Measurements from ENCODE around the gene ABCG2.

ABCG2 gene

DNA sequence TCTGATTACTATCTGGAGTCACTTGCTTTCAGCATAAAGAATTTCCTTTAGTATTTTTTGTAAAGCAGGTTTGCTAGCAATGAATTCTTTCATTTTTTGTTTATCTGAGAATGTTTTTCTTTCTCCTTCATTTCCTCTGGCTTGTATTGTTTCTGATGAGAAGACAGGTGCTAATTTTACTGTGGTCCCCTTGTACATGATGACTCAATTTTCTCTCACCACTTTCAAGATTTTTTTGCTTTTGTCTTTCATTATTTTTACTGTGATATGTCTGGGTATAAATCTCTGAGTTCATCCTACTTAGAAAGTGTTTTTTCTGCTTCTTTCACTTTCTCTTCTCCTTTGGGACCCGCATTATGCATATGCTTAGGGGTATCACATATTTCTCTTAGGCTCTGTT, 88.4 kb downstream of the ABCG2 start:
- no peak for DNase-seq

GRCh38 chr4:88064410-88064809, 94.0 kb downstream of the ABCG2 start:
- DNase-seq, result no peak

DNA sequence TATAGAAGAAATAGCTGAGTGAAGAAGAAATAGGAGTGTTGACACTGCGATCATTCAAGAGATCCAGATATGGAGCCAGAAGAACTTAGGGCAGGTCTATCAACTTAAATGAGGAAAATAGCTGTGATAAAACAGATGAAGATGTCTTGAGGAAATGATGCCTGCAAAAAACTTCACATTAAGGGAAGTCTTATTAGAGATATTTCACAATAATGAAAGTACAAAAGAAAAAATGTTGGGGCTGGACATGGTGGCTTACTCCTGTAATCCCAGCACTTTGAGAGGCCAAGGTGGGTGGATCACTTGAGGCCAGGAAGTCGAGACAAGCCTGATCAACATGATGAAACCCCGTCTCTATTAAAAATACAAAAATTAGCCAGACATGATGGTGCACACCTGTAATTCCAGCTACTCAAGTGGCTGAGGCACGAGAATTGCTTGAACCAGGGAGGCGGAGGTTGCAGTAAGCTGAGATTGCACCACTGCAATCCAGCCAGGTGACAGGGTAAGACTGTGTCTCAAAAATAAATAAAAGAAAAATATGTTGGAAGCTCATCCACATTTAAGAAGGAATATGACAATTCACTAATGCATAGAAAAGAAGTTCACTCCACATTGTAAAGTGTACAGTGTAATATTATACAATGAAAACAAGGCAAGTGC, 94.7 kb downstream of the ABCG2 start:
- DNase-seq, result no peak

DNA sequence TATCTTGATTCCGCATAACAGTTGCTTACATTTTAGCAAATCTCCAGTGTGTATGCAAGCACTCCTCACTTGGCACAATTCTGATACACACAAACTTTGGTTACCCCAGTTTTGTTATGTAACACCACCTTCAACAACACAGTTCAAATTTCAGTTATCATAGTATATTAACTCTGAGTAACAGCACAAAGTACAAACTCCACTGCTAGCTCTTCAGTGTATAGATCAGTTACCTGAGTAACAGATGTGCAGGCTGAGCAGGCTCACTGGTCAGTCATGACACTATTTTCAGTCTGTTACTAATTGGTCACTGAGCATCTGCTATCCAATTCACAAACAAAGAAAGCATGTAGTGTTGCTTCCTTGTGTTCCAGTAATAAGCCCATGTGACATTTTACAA, 95.6 kb downstream of the ABCG2 start:
- DNase-seq, result no peak

- DNase-seq, result no peak
These were observed 96.1 kb downstream of the ABCG2 start for GRCh38 chr4:88062311-88062710.

- no peak for DNase-seq
These were observed 98.0 kb downstream of the ABCG2 start for GRCh38 chr4:88060431-88060830.

- DNase-seq, result no peak
These were observed 98.7 kb downstream of the ABCG2 start for GRCh38 chr4:88059766-88060165.

- DNase-seq, result no peak
These were observed 100.1 kb downstream of the ABCG2 start for GRCh38 chr4:88058295-88058694.

DNA sequence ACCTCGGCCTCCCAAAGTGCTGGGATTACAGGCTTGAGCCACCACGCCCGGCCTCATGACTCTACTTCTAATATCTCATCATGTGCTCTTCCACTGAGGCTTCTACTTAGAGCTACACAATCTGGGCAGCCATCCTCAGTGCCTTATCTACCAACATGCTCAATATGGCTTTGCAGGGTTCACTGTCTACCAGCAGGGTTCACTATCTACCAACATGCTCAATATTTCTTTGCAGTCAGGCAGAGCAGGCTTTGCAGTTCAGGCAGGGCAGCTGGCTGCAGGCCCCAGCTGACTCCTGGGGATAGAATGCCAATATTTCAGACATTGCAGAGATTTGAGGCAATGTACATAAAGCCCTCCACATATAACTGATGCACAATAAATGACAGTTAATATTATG, 103.5 kb downstream of the ABCG2 start:
- peak in 2 of 51 donors; percentile 2 to 8 for DNase-seq

GRCh38 chr4:88054229-88054628, 104.2 kb downstream of the ABCG2 start:
- no peak for DNase-seq

- no peak for DNase-seq
These were observed 113.4 kb downstream of the ABCG2 start for GRCh38 chr4:88045021-88045420.

GRCh38 chr4:88043586-88044340, 114.7 kb downstream of the ABCG2 start:
- DNase-seq, result no peak

DNA sequence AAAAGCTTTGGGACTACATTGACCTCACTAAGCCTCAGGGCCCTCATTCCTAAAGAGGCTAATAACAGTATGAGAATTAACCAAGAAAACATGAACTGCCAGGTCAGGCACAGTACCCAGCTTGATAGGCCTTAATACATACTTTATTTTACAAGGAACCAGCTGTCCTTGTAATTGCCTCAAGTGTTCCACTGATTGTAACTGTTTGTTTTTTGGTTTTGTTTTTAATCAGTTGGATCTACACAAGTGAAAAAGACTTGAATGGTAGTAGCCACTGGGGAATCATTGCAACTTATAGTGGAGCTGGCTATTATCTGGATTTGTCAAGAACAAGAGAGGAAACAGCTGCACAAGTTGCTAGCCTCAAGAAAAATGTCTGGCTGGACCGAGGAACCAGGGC, 115.4 kb downstream of the ABCG2 start:
- no peak for DNase-seq

- no peak for DNase-seq
These were observed 116.8 kb downstream of the ABCG2 start for GRCh38 chr4:88041626-88042025.

DNA sequence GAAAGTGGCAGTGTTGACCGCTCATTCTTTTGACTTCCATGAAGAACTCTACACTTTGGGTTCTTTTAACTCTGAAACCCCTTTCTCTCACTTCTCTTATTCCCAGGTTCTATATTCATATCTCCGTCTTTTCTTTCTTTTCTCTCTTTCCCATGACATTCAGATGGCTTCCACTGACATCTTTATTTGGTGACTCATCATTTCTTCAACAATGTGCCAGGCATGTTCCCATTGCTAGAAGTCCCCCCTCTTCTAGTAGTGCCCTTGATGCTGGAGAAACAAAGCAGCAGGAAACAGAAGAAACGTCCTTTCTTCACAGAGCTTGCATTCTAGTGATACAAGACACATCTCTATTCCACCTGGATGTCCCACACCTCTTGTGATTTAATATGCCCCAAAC, 117.7 kb downstream of the ABCG2 start:
- DNase-seq, result no peak

Measured in hypothalamus (tissue), 51 donors.